H1 (cell line): ENCODE measurements around the gene UBE2I. TPM values are rescaled to one million over a fixed set of nuclear protein-coding genes. Genes with fewer than 3 reads are reported as not detected.

ENCODE experiments used
- CHD7 ChIP-seq: fragments of 300-600 bp; sonication (generic); IDR thresholded peaks from 2 replicates; pipeline ENCODE4 v1.7.1; 2012; ENCODE audit warnings: low read length, moderate library complexity, mild to moderate bottlenecking, inconsistent platforms; ENCODE audit not compliant: insufficient replicate concordance
- CTBP2 ChIP-seq: IDR thresholded peaks from 2 replicates; pipeline ENCODE4 v1.7.0; 2011; ENCODE audit warnings: borderline replicate concordance, mild to moderate bottlenecking, moderate library complexity, mixed read lengths, low read length; ENCODE audit not compliant: insufficient read depth, insufficient read length
- HDAC6 ChIP-seq: IDR thresholded peaks from one replicate; pipeline ENCODE4 v1.7.1; 2012; ENCODE audit warnings: low read depth, mild to moderate bottlenecking, inconsistent platforms, low read length, moderate library complexity
- KDM1A ChIP-seq: fragments of 200-600, 300-600 bp; sonication (generic); IDR thresholded peaks from 2 replicates; pipeline ENCODE4 v1.7.1; 2016; ENCODE audit warnings: mild to moderate bottlenecking, low read length, borderline replicate concordance
- RBBP5 ChIP-seq: IDR thresholded peaks from 2 replicates; pipeline ENCODE4 v1.7.1; 2012; ENCODE audit warnings: low read depth, mild to moderate bottlenecking, inconsistent platforms, low read length, moderate library complexity, borderline replicate concordance
- polyA plus RNA-seq, 7 experiments: library from polyadenylated mRNA; depleted of rRNA in 3 of 7; stranded (reverse) in 5 of 7; unstranded in 2 of 7; fragments of >200 nt in 5 of 7; fragments of 200-250 nt in 2 of 7; gene quantifications; 1 replicate in 5 of 7; 2 replicates in 1 of 7; 4 replicates in 1 of 7; pipeline versions ENCODE4 v1.2.1 to v1.2.3, GENCODE V29; 2011 to 2013; ENCODE audit warnings: missing spikeins in 2 of 7, mixed read lengths in 2 of 7
- total RNA-seq: library from RNA; stranded (reverse); fragmentation: NEBNext Ultra II Directional; extraction: Animal tissue kit (Norgen Biotek cat#: 25700); gene quantifications from 2 replicates; pipeline ENCODE4 v1.2.1, GENCODE V29; 2021

The UBE2I gene
- total and polyA plus RNA-seq, 2 of the 8 experiments (the other 6 are each of a cell fraction or from before 2014, with no cell fraction given): 148 to 268 TPM

- TF ChIP-seq CHD7: no peak
- TF ChIP-seq KDM1A: no peak
- TF ChIP-seq CTBP2: no peak
- no peak for TF ChIP-seq RBBP5
- TF ChIP-seq HDAC6: no peak
Measured at GRCh38 chr16:1262210-1262845, 47.1 kb upstream of the UBE2I start (continued).
